Right atrium auricular region (tissue), 2 donors: Measurements from ENCODE around the gene ADORA2B. TPM values are rescaled to one million over a fixed set of nuclear protein-coding genes. Genes with fewer than 3 reads are reported as not detected.

ENCODE experiments used
- DNase-seq: peaks from one replicate; pipeline ENCODE4 v3.0.0-alpha.2; 2019; ENCODE audit warnings: low spot score
- H3K27ac ChIP-seq, 2 donors: fragments of 200-600 bp; sonication (generic); 1 replicate in 1 of 2; 2 replicates in 1 of 2; pipeline ENCODE4 v1.5.1; 2016 to 2019
- H3K27me3 ChIP-seq, 2 donors: fragments of 200-600 bp; sonication (generic); one replicate each; pipeline versions ENCODE4 v1.5.1 to v1.6.0; 2017 to 2019
- H3K36me3 ChIP-seq: fragments of 200-600 bp; sonication (generic); one replicate; pipeline ENCODE4 v1.5.1; 2016
- H3K4me1 ChIP-seq, 2 donors: fragments of 200-600 bp; sonication (generic); one replicate each; pipeline versions ENCODE4 v1.5.1 to v1.6.0; 2017 to 2019
- H3K4me3 ChIP-seq, 2 donors: fragments of 200-600 bp; sonication (generic); 1 replicate in 1 of 2; 2 replicates in 1 of 2; pipeline ENCODE4 v1.5.1; 2017 to 2019; ENCODE audit warnings: mild to moderate bottlenecking in 1 of 2, moderate library complexity in 1 of 2
- H3K9me3 ChIP-seq, 2 donors: fragments of 200-600 bp; sonication (generic); one replicate each; pipeline ENCODE4 v1.5.1; 2019
- CTCF ChIP-seq, 2 donors: fragments of 200-600 bp; sonication (generic); IDR thresholded peaks; one replicate each; pipeline ENCODE4 v1.5.1; 2019; ENCODE audit warnings: antibody characterized with exemption in 2 of 2
- total RNA-seq, 2 donors: library from RNA; depleted of rRNA; stranded (reverse); fragments of >200 nt; gene quantifications; one replicate each; pipeline ENCODE4 v1.1.0, GENCODE V29; 2016

Gene ADORA2B
- total RNA-seq, 2 donors from 2014 or later = 0.59 to 1.0 TPM

GRCh38 chr17:15926039-15926740, 18.7 kb upstream of the ADORA2B start:
- H3K4me3 ChIP-seq = no peak overlapping the region
- H3K27me3 ChIP-seq = no peaks in the 10 kb centered on the region
- H3K4me1 ChIP-seq = no peaks in the 10 kb centered on the region
- no peak for TF ChIP-seq CTCF (IDR thresholded peaks at IDR 0.05)
- no peaks in the 10 kb centered on the region for H3K9me3 ChIP-seq
- DNase-seq = no peak
- no peak overlapping the region for H3K27ac ChIP-seq
- no peaks in the 10 kb centered on the region for H3K36me3 ChIP-seq

DNA sequence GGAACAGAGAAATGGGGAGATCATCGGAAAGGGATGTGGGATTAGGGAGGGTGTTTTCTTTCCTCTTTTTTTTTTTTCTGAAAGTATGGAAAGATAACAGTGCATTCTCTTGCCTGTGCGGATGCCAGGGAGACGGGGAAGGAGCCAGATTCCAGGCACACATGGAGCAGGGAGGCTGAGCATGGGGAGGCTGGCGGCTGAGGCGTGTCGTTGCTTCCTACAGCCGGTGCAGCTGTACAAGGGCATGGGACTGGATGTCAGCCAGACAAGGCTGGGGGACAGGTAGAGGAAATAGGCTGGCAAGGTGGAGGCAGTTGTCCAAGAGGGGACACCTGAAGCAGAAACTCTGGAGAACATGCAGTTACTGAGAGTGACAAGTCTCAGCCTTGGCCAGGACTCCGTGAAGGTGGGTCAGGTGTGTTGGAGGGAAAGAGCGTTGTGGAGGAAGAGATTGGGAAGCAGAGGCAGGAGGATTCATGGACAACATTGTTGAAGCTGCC, 16.6 kb upstream of the ADORA2B start:
- DNase-seq = no peak
- H3K9me3 ChIP-seq = no peaks in the 10 kb centered on the region
- no peaks in the 10 kb centered on the region for H3K36me3 ChIP-seq
- H3K27ac ChIP-seq = no peak overlapping the region
- no peak for TF ChIP-seq CTCF (IDR thresholded peaks at IDR 0.05)
- no peak overlapping the region for H3K4me3 ChIP-seq
- no peaks in the 10 kb centered on the region for H3K4me1 ChIP-seq
- no peaks in the 10 kb centered on the region for H3K27me3 ChIP-seq

DNA sequence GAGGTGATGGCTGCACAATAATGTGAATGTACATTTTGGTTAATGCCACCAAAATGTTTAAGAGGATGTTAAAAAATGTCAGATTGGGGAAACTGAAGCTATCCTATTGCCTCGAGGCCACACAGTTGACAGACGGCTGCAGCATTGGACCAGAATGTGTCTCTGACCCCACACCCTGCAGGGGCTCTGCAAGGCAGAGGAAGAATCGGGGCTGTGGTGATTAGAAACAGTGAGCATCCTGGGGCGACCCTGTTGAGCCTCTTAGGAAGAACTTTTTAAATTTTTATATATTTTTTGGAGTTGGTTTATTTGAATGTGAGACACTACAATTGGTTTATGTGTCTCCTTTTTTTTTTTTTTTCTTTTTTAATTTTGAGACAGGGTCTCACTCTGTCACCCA, 15.0 kb upstream of the ADORA2B start:
- DNase-seq = no peak
- Histone ChIP-seq H3K27ac (no peak overlapping the region), H3K4me3 (no peak overlapping the region), H3K27me3 (no peaks in the 10 kb centered on the region), H3K36me3 (no peaks in the 10 kb centered on the region), H3K9me3 (no peaks in the 10 kb centered on the region), H3K4me1 (no peaks in the 10 kb centered on the region)
- TF ChIP-seq CTCF (IDR thresholded peaks at IDR 0.05) = no peak

- no peaks in the 10 kb centered on the region for H3K4me1 ChIP-seq
- H3K9me3 ChIP-seq = no peaks in the 10 kb centered on the region
- no peak overlapping the region for H3K27ac ChIP-seq
- H3K4me3 ChIP-seq = no peak overlapping the region
- TF ChIP-seq CTCF (IDR thresholded peaks at IDR 0.05) = no peak
- H3K27me3 ChIP-seq = no peaks in the 10 kb centered on the region
- no peak for DNase-seq
- H3K36me3 ChIP-seq = no peaks in the 10 kb centered on the region
Observed at GRCh38 chr17:15930426-15930825, 14.5 kb upstream of the ADORA2B start.

- H3K4me3 ChIP-seq = no peak overlapping the region
- no peaks in the 10 kb centered on the region for H3K36me3 ChIP-seq
- no peak for TF ChIP-seq CTCF (IDR thresholded peaks at IDR 0.05)
- H3K27me3 ChIP-seq = no peaks in the 10 kb centered on the region
- no peaks in the 10 kb centered on the region for H3K9me3 ChIP-seq
- H3K4me1 ChIP-seq = no peaks in the 10 kb centered on the region
- H3K27ac ChIP-seq = no peak overlapping the region
- no peak for DNase-seq
Observed at GRCh38 chr17:15931394-15931793, 13.5 kb upstream of the ADORA2B start.

- Histone ChIP-seq H3K27ac (no peak overlapping the region), H3K36me3 (no peaks in the 10 kb centered on the region)
- DNase-seq = no peak
Observed at GRCh38 chr17:15934866-15935265, 10.1 kb upstream of the ADORA2B start.

More at GRCh38 chr17:15934866-15935265, 10.1 kb upstream of the ADORA2B start:
- Histone ChIP-seq H3K4me3 (no peak overlapping the region), H3K9me3 (no peaks in the 10 kb centered on the region), H3K4me1 (no peaks in the 10 kb centered on the region), H3K27me3 (no peaks in the 10 kb centered on the region)
- TF ChIP-seq CTCF (IDR thresholded peaks at IDR 0.05) = no peak
